HEK293 (cell line): ENCODE measurements around the gene MAP2K6.
A peak's percentile ranks its signal among the peaks of the same experiment; 100 is the strongest.

ENCODE experiments used
- CTCF ChIA-PET: fragments of 350-600 bp; formaldehyde crosslinking; extraction: SDS; loops from one replicate; lab custom pipeline; 2021; ENCODE audit warnings: antibody characterized with exemption; lab: Yijun Ruan, JAX
- POLR2A ChIA-PET: fragments of 300-600 bp; formaldehyde crosslinking; extraction: SDS; loops from one replicate; lab custom pipeline; 2020; ENCODE audit warnings: antibody characterized with exemption, inconsistent platforms; lab: Yijun Ruan, JAX
- H3K27ac ChIP-seq: fragments of 200-500 bp; sonication (Bioruptor generic); 2 replicates; pipeline ENCODE4 v1.5.1; 2014; ENCODE audit warnings: low read depth, low read length, control low read depth, inconsistent platforms; ENCODE audit errors: extremely low read depth
- H3K36me3 ChIP-seq, 2 experiments: fragments of 200-500 bp in 1 of 2; sonication (Bioruptor generic) in 1 of 2; 1 replicate in 1 of 2; 2 replicates in 1 of 2; pipeline ENCODE4 v1.5.1; 2014 to 2017; ENCODE audit warnings: inconsistent platforms in 2 of 2, low read length in 2 of 2; ENCODE audit not compliant: control insufficient read depth in 2 of 2, insufficient read depth in 1 of 2
- H3K4me1 ChIP-seq: fragments of 200-500 bp; sonication (Bioruptor generic); 2 replicates; pipeline ENCODE4 v1.5.1; 2014; ENCODE audit warnings: mild to moderate bottlenecking, low read length, inconsistent platforms; ENCODE audit not compliant: control insufficient read depth, insufficient read depth
- H3K4me3 ChIP-seq: 2 replicates; pipeline ENCODE4 v1.5.1; 2011; ENCODE audit warnings: low read depth, mild to moderate bottlenecking, control low read depth, low read length, moderate library complexity
- H3K9me3 ChIP-seq: fragments of 200-500 bp; sonication (Bioruptor generic); 2 replicates; pipeline ENCODE4 v1.5.1; 2014; ENCODE audit warnings: low read depth, low read length, inconsistent platforms; ENCODE audit not compliant: control insufficient read depth, insufficient read depth
- GLIS2 ChIP-seq: fragments of 450-650 bp; formaldehyde crosslinking; IDR thresholded peaks from 2 replicates; pipeline ENCODE4 v1.5.1; 2016; ENCODE audit warnings: missing biosample characterization, missing genetic modification characterization
- IKZF3 ChIP-seq: fragments of 450-650 bp; IDR thresholded peaks from 2 replicates; pipeline ENCODE4 v1.5.0; 2018; ENCODE audit warnings: missing biosample characterization, mild to moderate bottlenecking, missing genetic modification characterization, moderate library complexity
- PRDM4 ChIP-seq: fragments of 450-650 bp; formaldehyde crosslinking; IDR thresholded peaks from 2 replicates; pipeline ENCODE4 v1.5.1; 2017; ENCODE audit warnings: missing biosample characterization, missing genetic modification characterization
- SCRT2 ChIP-seq: fragments of 450-650 bp; formaldehyde crosslinking; IDR thresholded peaks from 2 replicates; pipeline ENCODE4 v1.5.1; 2016; ENCODE audit warnings: missing biosample characterization, missing genetic modification characterization
- SP3 ChIP-seq: fragments of 450-650 bp; formaldehyde crosslinking; IDR thresholded peaks from 2 replicates; pipeline ENCODE4 v1.5.1; 2016; ENCODE audit warnings: missing biosample characterization, missing genetic modification characterization
- ZBTB20 ChIP-seq: fragments of 450-650 bp; formaldehyde crosslinking; IDR thresholded peaks from 2 replicates; pipeline ENCODE4 v1.5.1; 2016; ENCODE audit warnings: missing biosample characterization, missing genetic modification characterization
- ZNF155 ChIP-seq: fragments of 450-650 bp; formaldehyde crosslinking; IDR thresholded peaks from 2 replicates; pipeline ENCODE4 v1.5.1; 2016; ENCODE audit warnings: missing biosample characterization, missing genetic modification characterization
- ZNF157 ChIP-seq: fragments of 450-650 bp; formaldehyde crosslinking; IDR thresholded peaks from 2 replicates; pipeline ENCODE4 v1.5.1; 2016; ENCODE audit warnings: missing biosample characterization, missing genetic modification characterization
- ZNF16 ChIP-seq: fragments of 450-650 bp; formaldehyde crosslinking; IDR thresholded peaks from 2 replicates; pipeline ENCODE4 v1.5.1; 2016; ENCODE audit warnings: low read depth, missing biosample characterization, missing genetic modification characterization
- ZNF18 ChIP-seq: fragments of 450-650 bp; formaldehyde crosslinking; IDR thresholded peaks from 2 replicates; pipeline ENCODE4 v1.5.1; 2016; ENCODE audit warnings: missing biosample characterization, missing genetic modification characterization
- ZNF19 ChIP-seq: fragments of 450-650 bp; formaldehyde crosslinking; IDR thresholded peaks from 2 replicates; pipeline ENCODE4; 2016; ENCODE audit warnings: missing biosample characterization, missing genetic modification characterization, low read depth
- ZNF223 ChIP-seq: fragments of 450-650 bp; formaldehyde crosslinking; IDR thresholded peaks from 2 replicates; pipeline ENCODE4 v1.5.1; 2016; ENCODE audit warnings: missing biosample characterization, missing genetic modification characterization
- ZNF248 ChIP-seq: fragments of 450-650 bp; formaldehyde crosslinking; IDR thresholded peaks from 2 replicates; pipeline ENCODE4 v1.5.1; 2017; ENCODE audit warnings: missing biosample characterization, missing genetic modification characterization
- ZNF311 ChIP-seq: fragments of 450-650 bp; formaldehyde crosslinking; IDR thresholded peaks from 2 replicates; pipeline ENCODE4 v1.5.1; 2017; ENCODE audit warnings: missing biosample characterization, missing genetic modification characterization, borderline replicate concordance
- ZNF341 ChIP-seq: fragments of 450-650 bp; formaldehyde crosslinking; IDR thresholded peaks from 2 replicates; pipeline ENCODE4; 2016; ENCODE audit warnings: low read depth, missing biosample characterization, missing genetic modification characterization
- ZNF404 ChIP-seq: fragments of 450-650 bp; formaldehyde crosslinking; IDR thresholded peaks from 2 replicates; pipeline ENCODE4 v1.5.1; 2017; ENCODE audit warnings: missing biosample characterization, missing genetic modification characterization
- ZNF416 ChIP-seq: fragments of 450-650 bp; formaldehyde crosslinking; IDR thresholded peaks from 2 replicates; pipeline ENCODE4 v1.5.1; 2016; ENCODE audit warnings: missing biosample characterization, missing genetic modification characterization
- ZNF510 ChIP-seq: fragments of 450-650 bp; formaldehyde crosslinking; IDR thresholded peaks from 2 replicates; pipeline ENCODE4 v1.5.1; 2018; ENCODE audit warnings: mild to moderate bottlenecking, missing genetic modification characterization, missing biosample characterization; ENCODE audit not compliant: insufficient replicate concordance
- ZNF521 ChIP-seq: fragments of 450-650 bp; formaldehyde crosslinking; IDR thresholded peaks from 2 replicates; pipeline ENCODE4 v1.5.1; 2017; ENCODE audit warnings: missing biosample characterization, mild to moderate bottlenecking, missing genetic modification characterization
- ZNF558 ChIP-seq: fragments of 450-650 bp; formaldehyde crosslinking; IDR thresholded peaks from 2 replicates; pipeline ENCODE4 v1.5.1; 2016; ENCODE audit warnings: missing biosample characterization, missing genetic modification characterization
- ZNF585B ChIP-seq: fragments of 450-650 bp; formaldehyde crosslinking; IDR thresholded peaks from 2 replicates; pipeline ENCODE4 v1.5.1; 2016; ENCODE audit warnings: missing biosample characterization, missing genetic modification characterization
- ZNF76 ChIP-seq: fragments of 450-650 bp; formaldehyde crosslinking; IDR thresholded peaks from 2 replicates; pipeline ENCODE4; 2016; ENCODE audit warnings: low read depth, missing biosample characterization, missing genetic modification characterization, borderline replicate concordance
- ZSCAN30 ChIP-seq: fragments of 450-650 bp; IDR thresholded peaks from 2 replicates; pipeline ENCODE4 v1.5.1; 2018; ENCODE audit warnings: missing biosample characterization, mild to moderate bottlenecking, missing genetic modification characterization, moderate library complexity
- TF ChIP-seq, protein P1 (sequence below): fragments of 450-650 bp; formaldehyde crosslinking; IDR thresholded peaks from 2 replicates; pipeline ENCODE4 v1.5.1; 2016; ENCODE audit warnings: missing biosample characterization, missing genetic modification characterization
- TF ChIP-seq, protein P2 (sequence below): fragments of 450-650 bp; formaldehyde crosslinking; IDR thresholded peaks from 2 replicates; pipeline ENCODE4 v1.5.1; 2016; ENCODE audit warnings: missing biosample characterization, missing genetic modification characterization

MAP2K6 gene

GRCh38 chr17:69523244-69523861 lies 108.9 kb downstream of the MAP2K6 start (continued):
- TF ChIP-seq ZSCAN30 (tag by site-specific recombination) (no peak), ZNF341 (tag by site-specific recombination) (no peak), ZBTB20 (no peak), ZNF311 (no peak)

- Histone ChIP-seq H3K4me3 (no peak overlapping the region), H3K27ac (no peak overlapping the region), H3K4me1 (no peaks in the 10 kb centered on the region)
- CTCF ChIA-PET = interaction anchor here (0.7 to 4.4 kb wide), 25 partner anchors 9 to 1128 kb away, joined by 3 to 35 read pairs (median 3); no protein-coding TSS in a partner anchor
- TF ChIP-seq ZNF510 (no peak), ZNF248 (tag by site-specific recombination) (no peak), PRDM4 (tag by site-specific recombination) (no peak), ZNF157 (tag by site-specific recombination) (no peak), IKZF3 (tag by site-specific recombination) (no peak)
- TF ChIP-seq, all 188 proteins: peak for 0
- Histone ChIP-seq H3K9me3 (no peaks in the 10 kb centered on the region), H3K36me3 (no peaks in the 10 kb centered on the region; a peak in 1 of 3 replicates)
- POLR2A ChIA-PET = no interaction called here
Observed at GRCh38 chr17:69524854-69525253, 110.4 kb downstream of the MAP2K6 start.

DNA sequence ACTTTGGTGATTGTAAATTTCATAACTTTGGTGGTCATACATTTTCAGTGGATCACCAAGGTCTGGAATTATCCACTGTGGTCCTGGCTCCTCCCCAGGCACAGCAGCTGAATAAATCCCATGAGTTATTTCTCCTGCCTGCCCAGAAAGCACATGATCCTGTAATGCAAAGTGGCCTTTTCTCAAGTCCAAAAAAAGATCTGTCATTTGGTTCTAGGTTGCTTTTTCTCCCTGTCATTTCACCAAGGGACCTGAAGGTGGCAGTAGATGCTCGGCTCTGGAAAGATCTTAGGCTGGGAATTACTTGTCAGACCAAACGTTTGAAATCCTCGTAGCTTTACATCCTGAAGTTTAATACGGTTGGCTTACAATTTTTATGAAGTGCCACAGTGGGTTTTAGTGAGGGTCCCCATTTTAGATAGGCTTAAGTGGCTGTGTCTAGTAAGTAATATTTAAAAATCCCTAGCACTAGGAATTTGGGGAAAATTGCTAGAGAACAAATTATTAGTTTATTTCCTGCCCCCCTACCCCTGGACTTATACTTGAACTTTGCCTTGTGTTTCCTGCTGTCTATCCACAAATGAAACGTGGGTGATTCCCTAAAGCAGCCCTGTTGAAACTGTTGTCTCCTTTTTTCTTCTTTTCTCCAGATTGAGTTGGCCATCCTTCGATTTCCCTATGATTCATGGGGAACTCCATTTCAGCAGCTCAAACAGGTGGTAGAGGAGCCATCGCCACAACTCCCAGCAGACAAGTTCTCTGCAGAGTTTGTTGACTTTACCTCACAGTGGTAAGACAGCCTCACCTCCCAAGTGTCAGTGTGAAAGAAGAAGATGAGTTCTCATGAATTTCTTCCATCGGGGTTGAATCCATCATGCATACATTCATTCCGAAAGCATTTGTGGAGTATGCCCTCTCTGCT lies 111.7 kb downstream of the MAP2K6 start:
- CTCF ChIA-PET = interaction anchor here (0.5 to 4.4 kb wide), 31 partner anchors 10 to 1988 kb away, joined by 3 to 35 read pairs (median 3); no protein-coding TSS in a partner anchor
- Histone ChIP-seq H3K27ac (no peak overlapping the region), H3K4me3 (no peak overlapping the region), H3K4me1 (no peaks in the 10 kb centered on the region), H3K9me3 (no peaks in the 10 kb centered on the region), H3K36me3 (no peaks in the 10 kb centered on the region; a peak in 1 of 3 replicates)
- POLR2A ChIA-PET = no interaction called here
- TF ChIP-seq SCRT2 (peak; percentile 53; the same call in 1 of the 2 replicates), ZNF19 (tag by site-specific recombination) (no peak), ZNF311 (no peak), SP3 (tag by site-specific recombination) (no peak), ZNF18 (tag by site-specific recombination) (no peak), ZSCAN30 (tag by site-specific recombination) (no peak), ZNF155 (no peak), ZNF223 (tag by site-specific recombination) (no peak), ZNF76 (no peak), ZNF585B (tag by site-specific recombination) (no peak), GLIS2 (no peak), ZNF16 (no peak), ZNF521 (tag by site-specific recombination) (no peak), ZNF416 (tag by site-specific recombination) (no peak), ZNF558 (tag by site-specific recombination) (no peak), ZNF404 (no peak)
- TF ChIP-seq, protein P1, sequence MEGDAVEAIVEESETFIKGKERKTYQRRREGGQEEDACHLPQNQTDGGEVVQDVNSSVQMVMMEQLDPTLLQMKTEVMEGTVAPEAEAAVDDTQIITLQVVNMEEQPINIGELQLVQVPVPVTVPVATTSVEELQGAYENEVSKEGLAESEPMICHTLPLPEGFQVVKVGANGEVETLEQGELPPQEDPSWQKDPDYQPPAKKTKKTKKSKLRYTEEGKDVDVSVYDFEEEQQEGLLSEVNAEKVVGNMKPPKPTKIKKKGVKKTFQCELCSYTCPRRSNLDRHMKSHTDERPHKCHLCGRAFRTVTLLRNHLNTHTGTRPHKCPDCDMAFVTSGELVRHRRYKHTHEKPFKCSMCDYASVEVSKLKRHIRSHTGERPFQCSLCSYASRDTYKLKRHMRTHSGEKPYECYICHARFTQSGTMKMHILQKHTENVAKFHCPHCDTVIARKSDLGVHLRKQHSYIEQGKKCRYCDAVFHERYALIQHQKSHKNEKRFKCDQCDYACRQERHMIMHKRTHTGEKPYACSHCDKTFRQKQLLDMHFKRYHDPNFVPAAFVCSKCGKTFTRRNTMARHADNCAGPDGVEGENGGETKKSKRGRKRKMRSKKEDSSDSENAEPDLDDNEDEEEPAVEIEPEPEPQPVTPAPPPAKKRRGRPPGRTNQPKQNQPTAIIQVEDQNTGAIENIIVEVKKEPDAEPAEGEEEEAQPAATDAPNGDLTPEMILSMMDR (tag by site-specific recombination) = peak; percentile 51; the same call in 1 of the 2 replicates
- TF ChIP-seq, protein P2, sequence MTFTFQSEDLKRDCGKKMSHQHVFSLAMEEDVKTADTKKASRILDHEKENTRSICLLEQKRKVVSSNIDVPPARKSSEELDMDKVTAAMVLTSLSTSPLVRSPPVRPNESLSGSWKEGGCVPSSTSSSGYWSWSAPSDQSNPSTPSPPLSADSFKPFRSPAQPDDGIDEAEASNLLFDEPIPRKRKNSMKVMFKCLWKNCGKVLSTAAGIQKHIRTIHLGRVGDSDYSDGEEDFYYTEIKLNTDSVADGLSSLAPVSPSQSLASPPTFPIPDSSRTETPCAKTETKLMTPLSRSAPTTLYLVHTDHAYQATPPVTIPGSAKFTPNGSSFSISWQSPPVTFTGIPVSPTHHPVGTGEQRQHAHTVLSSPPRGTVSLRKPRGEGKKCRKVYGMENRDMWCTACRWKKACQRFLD (tag by site-specific recombination) = no peak
